SK-N-SH (cell line): ENCODE results near the gene NBR1.
"Not testable (repeated sequence)": the region's sequence is repeated elsewhere in the genome, so short reads cannot be mapped to it uniquely, and the experiment has no call there.

Experiments used
- GABPA ChIP-seq: IDR thresholded peaks from 2 replicates; pipeline ENCODE4 v1.4.0; 2012; ENCODE audit warnings: low read depth, mild to moderate bottlenecking
- JUND ChIP-seq: IDR thresholded peaks from 2 replicates; pipeline ENCODE4 v1.4.0; 2012
- MXI1 ChIP-seq: IDR thresholded peaks from 2 replicates; pipeline ENCODE4 v1.6.1; 2012; ENCODE audit warnings: mild to moderate bottlenecking, low read depth, low read length, improper control_type of control experiment
- POLR2AphosphoS5 ChIP-seq: IDR thresholded peaks from 2 replicates; pipeline ENCODE4 v1.6.1; 2012; ENCODE audit warnings: low read depth, low read length
- RFX5 ChIP-seq: IDR thresholded peaks from 2 replicates; pipeline ENCODE4 v1.6.1; 2012; ENCODE audit warnings: mild to moderate bottlenecking, improper control_type of control experiment, low read length
- SIN3A ChIP-seq: IDR thresholded peaks from 2 replicates; pipeline ENCODE4 v1.6.1; 2012; ENCODE audit warnings: low read depth, mild to moderate bottlenecking, low read length, moderate library complexity, borderline replicate concordance
- TAF1 ChIP-seq: IDR thresholded peaks from 2 replicates; pipeline ENCODE4 v1.6.1; 2012; ENCODE audit warnings: low read depth, mild to moderate bottlenecking, low read length, moderate library complexity, borderline replicate concordance
- TEAD4 ChIP-seq: IDR thresholded peaks from 2 replicates; pipeline ENCODE4 v1.4.0; 2012; ENCODE audit warnings: mild to moderate bottlenecking, borderline replicate concordance; ENCODE audit not compliant: insufficient read depth
- YY1 ChIP-seq: IDR thresholded peaks from 2 replicates; pipeline ENCODE4 v1.4.0; 2012; ENCODE audit warnings: low read depth, mild to moderate bottlenecking
- ZBTB33 ChIP-seq: IDR thresholded peaks from 2 replicates; pipeline ENCODE4 v1.4.0; 2012; ENCODE audit warnings: low read depth, borderline replicate concordance
- TF ChIP-seq, protein P1 (sequence below): fragments of 200-600 bp; sonication (generic); IDR thresholded peaks from 2 replicates; pipeline ENCODE4 v1.6.1; 2017; ENCODE audit warnings: antibody characterized with exemption, mild to moderate bottlenecking, moderate library complexity
- TF ChIP-seq, protein P2 (sequence below): IDR thresholded peaks from 2 replicates; pipeline ENCODE4 v1.4.0; 2012; ENCODE audit warnings: low read depth
- TF ChIP-seq, protein P3 (sequence below): fragments of 150-350 bp; IDR thresholded peaks from 2 replicates; pipeline ENCODE4 v1.6.1; 2017; ENCODE audit warnings: antibody characterized with exemption, low read length, low read depth, borderline replicate concordance

DNA sequence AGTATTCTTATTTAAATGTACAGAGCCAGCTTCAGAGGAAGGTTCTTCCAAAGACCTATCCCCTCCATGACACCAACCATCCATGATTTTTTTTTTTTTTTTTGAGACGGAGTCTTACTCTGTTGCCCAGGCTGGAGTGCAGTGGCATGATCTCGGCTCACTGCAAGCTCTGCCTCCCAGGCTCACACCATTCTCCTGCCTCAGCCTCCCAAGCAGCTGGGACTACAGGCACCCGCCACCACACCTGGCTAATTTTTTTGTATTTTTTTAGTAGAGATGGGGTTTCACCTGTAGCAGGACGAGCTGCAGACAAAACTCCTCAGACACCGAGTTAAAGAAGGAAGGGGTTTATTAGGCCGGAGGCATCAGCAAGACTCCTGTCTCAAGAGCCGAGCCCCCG is 11.1 kb upstream of the NBR1 start:
- TF ChIP-seq POLR2AphosphoS5, GABPA, RFX5, TAF1, ZBTB33, YY1, SIN3A, TEAD4, MXI1, JUND: not testable (repeated sequence)
- TF ChIP-seq, protein P1, sequence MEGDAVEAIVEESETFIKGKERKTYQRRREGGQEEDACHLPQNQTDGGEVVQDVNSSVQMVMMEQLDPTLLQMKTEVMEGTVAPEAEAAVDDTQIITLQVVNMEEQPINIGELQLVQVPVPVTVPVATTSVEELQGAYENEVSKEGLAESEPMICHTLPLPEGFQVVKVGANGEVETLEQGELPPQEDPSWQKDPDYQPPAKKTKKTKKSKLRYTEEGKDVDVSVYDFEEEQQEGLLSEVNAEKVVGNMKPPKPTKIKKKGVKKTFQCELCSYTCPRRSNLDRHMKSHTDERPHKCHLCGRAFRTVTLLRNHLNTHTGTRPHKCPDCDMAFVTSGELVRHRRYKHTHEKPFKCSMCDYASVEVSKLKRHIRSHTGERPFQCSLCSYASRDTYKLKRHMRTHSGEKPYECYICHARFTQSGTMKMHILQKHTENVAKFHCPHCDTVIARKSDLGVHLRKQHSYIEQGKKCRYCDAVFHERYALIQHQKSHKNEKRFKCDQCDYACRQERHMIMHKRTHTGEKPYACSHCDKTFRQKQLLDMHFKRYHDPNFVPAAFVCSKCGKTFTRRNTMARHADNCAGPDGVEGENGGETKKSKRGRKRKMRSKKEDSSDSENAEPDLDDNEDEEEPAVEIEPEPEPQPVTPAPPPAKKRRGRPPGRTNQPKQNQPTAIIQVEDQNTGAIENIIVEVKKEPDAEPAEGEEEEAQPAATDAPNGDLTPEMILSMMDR = not testable (repeated sequence)
- TF ChIP-seq, protein P2, sequence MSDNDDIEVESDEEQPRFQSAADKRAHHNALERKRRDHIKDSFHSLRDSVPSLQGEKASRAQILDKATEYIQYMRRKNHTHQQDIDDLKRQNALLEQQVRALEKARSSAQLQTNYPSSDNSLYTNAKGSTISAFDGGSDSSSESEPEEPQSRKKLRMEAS = not testable (repeated sequence)
- TF ChIP-seq, protein P3, sequence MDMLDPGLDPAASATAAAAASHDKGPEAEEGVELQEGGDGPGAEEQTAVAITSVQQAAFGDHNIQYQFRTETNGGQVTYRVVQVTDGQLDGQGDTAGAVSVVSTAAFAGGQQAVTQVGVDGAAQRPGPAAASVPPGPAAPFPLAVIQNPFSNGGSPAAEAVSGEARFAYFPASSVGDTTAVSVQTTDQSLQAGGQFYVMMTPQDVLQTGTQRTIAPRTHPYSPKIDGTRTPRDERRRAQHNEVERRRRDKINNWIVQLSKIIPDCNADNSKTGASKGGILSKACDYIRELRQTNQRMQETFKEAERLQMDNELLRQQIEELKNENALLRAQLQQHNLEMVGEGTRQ = not testable (repeated sequence)
